ENCODE measurements around the gene C11orf86. TPM values are rescaled to one million over a fixed set of nuclear protein-coding genes. Genes with fewer than 3 reads are reported as not detected.

The C11orf86 gene
- total RNA-seq, 1 experiment from 2014 or later: 0.68 TPM

- ChIA-PET POLR2A (interaction anchor here (0.6 kb wide), 2 partner anchors 9 to 26 kb away, joined by 3 read pairs; no protein-coding TSS in a partner anchor), CTCF (interaction anchor here (1.1 to 1.2 kb wide), 2 partner anchors 67 to 72 kb away, joined by 4 to 7 read pairs; partner anchors contain the start of gene SYT12)
- H3K9me3 Mint-ChIP-seq: no peaks in the 10 kb centered on the region
- H3K4me1 Mint-ChIP-seq: peaks cover 17% of the 10 kb centered on the region
- no peaks in the 10 kb centered on the region for H3K36me3 Mint-ChIP-seq
- no peaks in the 10 kb centered on the region for H3K27me3 Mint-ChIP-seq (ENCODE audit: low read depth)
- H3K4me3 Mint-ChIP-seq: no peak overlapping the region
- TF ChIP-seq CTCF (IDR thresholded peaks at IDR 0.05): no peak
- DNase-seq (ENCODE audit: low spot score) (peak; percentile 27), ATAC-seq (peak; percentile 37; the same call in 1 of the 2 replicates)
- peak overlapping the region; percentile 67 for H3K27ac Mint-ChIP-seq
Measured at GRCh38 chr11:66950112-66950535, 25.0 kb upstream of the C11orf86 start.

GRCh38 chr11:66951135-66951534 is 24.0 kb upstream of the C11orf86 start:
- H3K27ac Mint-ChIP-seq: peak overlapping the region; percentile 67
- no peaks in the 10 kb centered on the region for H3K9me3 Mint-ChIP-seq
- no peaks in the 10 kb centered on the region for H3K27me3 Mint-ChIP-seq (ENCODE audit: low read depth)
- no peak overlapping the region for H3K4me3 Mint-ChIP-seq
- peak; percentile 84 for ATAC-seq
- POLR2A ChIA-PET: no interaction called here
- CTCF ChIA-PET: interaction anchor here (0.6 to 1.3 kb wide), 7 partner anchors 8 to 190 kb away, joined by 3 to 11 read pairs (median 5); partner anchors contain the start of genes C11orf86 and SYT12
- H3K36me3 Mint-ChIP-seq: no peaks in the 10 kb centered on the region
- H3K4me1 Mint-ChIP-seq: peaks cover 16% of the 10 kb centered on the region
- DNase-seq (ENCODE audit: low spot score): peak; percentile 61
- TF ChIP-seq ERG (CRISPR knock-in tag; IDR thresholded peaks at IDR 0.05) (no peak), E2F4 (CRISPR knock-in tag; IDR thresholded peaks at IDR 0.05; ENCODE audit: borderline replicate concordance, low read depth) (no peak), IRF1 (CRISPR knock-in tag; IDR thresholded peaks at IDR 0.05) (no peak), PRRX2 (CRISPR knock-in tag; IDR thresholded peaks at IDR 0.05) (no peak), NR2C2 (CRISPR knock-in tag; IDR thresholded peaks at IDR 0.05) (no peak), CBFB (CRISPR knock-in tag; IDR thresholded peaks at IDR 0.05; ENCODE audit: low read depth) (no peak), NFE2L1 (CRISPR knock-in tag; IDR thresholded peaks at IDR 0.05) (no peak), ARID4B (CRISPR knock-in tag; IDR thresholded peaks at IDR 0.05; ENCODE audit: borderline replicate concordance) (no peak), OVOL2 (CRISPR knock-in tag; IDR thresholded peaks at IDR 0.05; ENCODE audit: borderline replicate concordance) (no peak)

- DNase-seq (ENCODE audit: low spot score): no peak
- Mint-ChIP-seq H3K27me3 (ENCODE audit: low read depth) (no peaks in the 10 kb centered on the region), H3K4me1 (peaks cover 22% of the 10 kb centered on the region), H3K4me3 (no peak overlapping the region), H3K27ac (peak overlapping the region; percentile 49; the same call in 1 of the 2 replicates), H3K9me3 (no peaks in the 10 kb centered on the region), H3K36me3 (peaks cover 2% of the 10 kb centered on the region; the same call in 1 of the 2 replicates)
- ATAC-seq: no peak
- CTCF ChIA-PET: no interaction called here
- POLR2A ChIA-PET: no interaction called here
- TF ChIP-seq RELA (CRISPR knock-in tag; IDR thresholded peaks at IDR 0.05; ENCODE audit: borderline replicate concordance): no peak
- no peak for TF ChIP-seq E2F5 (CRISPR knock-in tag; IDR thresholded peaks at IDR 0.05)
- no peak for TF ChIP-seq ZNF416 (CRISPR knock-in tag; IDR thresholded peaks at IDR 0.05)
- TF ChIP-seq PRRX2 (CRISPR knock-in tag; IDR thresholded peaks at IDR 0.05): no peak
- no peak for TF ChIP-seq ERG (CRISPR knock-in tag; IDR thresholded peaks at IDR 0.05)
- no peak for TF ChIP-seq RORB (CRISPR knock-in tag; IDR thresholded peaks at IDR 0.05)
- TF ChIP-seq ZBTB21 (CRISPR knock-in tag; IDR thresholded peaks at IDR 0.05; ENCODE audit: borderline replicate concordance): no peak
- TF ChIP-seq USF1 (CRISPR knock-in tag; IDR thresholded peaks at IDR 0.05): no peak
- no peak for TF ChIP-seq ZNF263 (CRISPR knock-in tag; IDR thresholded peaks at IDR 0.05; ENCODE audit: low read depth)
- no peak for TF ChIP-seq CREB1 (CRISPR knock-in tag; IDR thresholded peaks at IDR 0.05)
- no peak for TF ChIP-seq ETV6 (CRISPR knock-in tag; IDR thresholded peaks at IDR 0.05)
Measured at GRCh38 chr11:66951927-66952337, 23.2 kb upstream of the C11orf86 start.
